ENCODE results near the gene SND1.

DNA sequence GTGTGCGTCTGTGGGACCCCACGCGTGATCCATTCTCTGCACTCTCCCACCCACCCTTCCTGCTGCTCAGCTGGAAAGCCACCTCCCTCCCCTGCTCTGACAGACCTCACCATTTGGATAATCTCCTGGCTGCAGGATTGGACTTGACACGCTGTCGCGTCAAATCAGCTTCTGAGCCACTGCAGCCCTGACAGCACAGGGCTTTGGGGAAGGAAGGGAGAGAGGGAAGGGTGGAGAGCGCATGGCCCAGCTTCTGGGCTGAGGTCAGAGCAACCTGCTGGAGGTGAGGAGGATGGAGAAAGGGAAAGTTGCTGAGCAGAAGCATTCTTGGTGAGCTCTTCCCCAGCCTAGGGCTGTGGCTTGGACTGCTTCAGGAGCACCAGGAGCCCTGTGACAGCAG lies 428.2 kb downstream of the SND1 start:
- TF ChIP-seq, protein P1, sequence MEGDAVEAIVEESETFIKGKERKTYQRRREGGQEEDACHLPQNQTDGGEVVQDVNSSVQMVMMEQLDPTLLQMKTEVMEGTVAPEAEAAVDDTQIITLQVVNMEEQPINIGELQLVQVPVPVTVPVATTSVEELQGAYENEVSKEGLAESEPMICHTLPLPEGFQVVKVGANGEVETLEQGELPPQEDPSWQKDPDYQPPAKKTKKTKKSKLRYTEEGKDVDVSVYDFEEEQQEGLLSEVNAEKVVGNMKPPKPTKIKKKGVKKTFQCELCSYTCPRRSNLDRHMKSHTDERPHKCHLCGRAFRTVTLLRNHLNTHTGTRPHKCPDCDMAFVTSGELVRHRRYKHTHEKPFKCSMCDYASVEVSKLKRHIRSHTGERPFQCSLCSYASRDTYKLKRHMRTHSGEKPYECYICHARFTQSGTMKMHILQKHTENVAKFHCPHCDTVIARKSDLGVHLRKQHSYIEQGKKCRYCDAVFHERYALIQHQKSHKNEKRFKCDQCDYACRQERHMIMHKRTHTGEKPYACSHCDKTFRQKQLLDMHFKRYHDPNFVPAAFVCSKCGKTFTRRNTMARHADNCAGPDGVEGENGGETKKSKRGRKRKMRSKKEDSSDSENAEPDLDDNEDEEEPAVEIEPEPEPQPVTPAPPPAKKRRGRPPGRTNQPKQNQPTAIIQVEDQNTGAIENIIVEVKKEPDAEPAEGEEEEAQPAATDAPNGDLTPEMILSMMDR (IDR thresholded peaks at IDR 0.05) = no peak
- no peak for TF ChIP-seq POLR2A (IDR thresholded peaks at IDR 0.05)
